Immature natural killer cell (primary cell): ENCODE measurements around the gene DNAH1. TPM values are rescaled to one million over a fixed set of nuclear protein-coding genes. Genes with fewer than 3 reads are reported as not detected.
"Not testable (repeated sequence)": the region's sequence is repeated elsewhere in the genome, so short reads cannot be mapped to it uniquely, and the experiment has no call there.

Experiments
- DNase-seq, 3 donors: peaks; one replicate each; pipeline ENCODE4 v3.0.0; 2022; ENCODE audit warnings: mixed read lengths in 1 of 3
- H3K27ac Mint-ChIP-seq, 6 donors: one replicate each; pipeline ENCODE4 v1.8.0; 2020; ENCODE audit warnings: mixed read lengths in 6 of 6, mild to moderate bottlenecking in 5 of 6, inconsistent platforms in 4 of 6, moderate library complexity in 3 of 6
- H3K27me3 Mint-ChIP-seq, 3 donors: one replicate each; pipeline ENCODE4 v1.8.0; 2020 to 2021; ENCODE audit warnings: low read depth in 3 of 3, mild to moderate bottlenecking in 3 of 3, mixed read lengths in 3 of 3, moderate library complexity in 3 of 3, inconsistent platforms in 1 of 3
- H3K36me3 Mint-ChIP-seq, 3 donors: one replicate each; pipeline ENCODE4 v1.8.0; 2020; ENCODE audit warnings: mixed read lengths in 3 of 3, inconsistent platforms in 2 of 3, mild to moderate bottlenecking in 2 of 3
- H3K4me1 Mint-ChIP-seq, 2 donors: one replicate each; pipeline ENCODE4 v1.8.0; 2020; ENCODE audit warnings: inconsistent platforms in 2 of 2, mild to moderate bottlenecking in 2 of 2, mixed read lengths in 2 of 2, moderate library complexity in 1 of 2
- H3K4me3 Mint-ChIP-seq, 5 donors: one replicate each; pipeline ENCODE4 v1.8.0; 2020; ENCODE audit warnings: mild to moderate bottlenecking in 5 of 5, mixed read lengths in 5 of 5, inconsistent platforms in 3 of 5, moderate library complexity in 3 of 5
- H3K9me3 Mint-ChIP-seq, 6 donors: one replicate each; pipeline ENCODE4 v1.8.0; 2020; ENCODE audit warnings: mild to moderate bottlenecking in 6 of 6, mixed read lengths in 6 of 6, inconsistent platforms in 4 of 6, moderate library complexity in 3 of 6
- polyA plus RNA-seq, 3 donors: library from polyadenylated mRNA; unstranded; fragments of 300-500 nt; fragmentation: Illumina TruSeq; gene quantifications; one replicate each; pipeline ENCODE4 v1.2.3, GENCODE V29; 2021

The DNAH1 gene
- polyA plus RNA-seq, 3 donors from 2014 or later, result 0.31 to 1.8 (median 0.73) TPM

- peak; percentile 59 to 65 (median 64) for DNase-seq
- Mint-ChIP-seq H3K27me3 (peaks cover 12 to 28% (median 23%) of the 10 kb centered on the region in 3 donors), H3K4me3 (peak overlapping the region; percentile 66 to 79 (median 75)), H3K27ac (peak overlapping the region; percentile 89 to 98 (median 94)), H3K9me3 (no peaks in the 10 kb centered on the region), H3K4me1 (peaks cover 58 to 69% of the 10 kb centered on the region in 2 donors), H3K36me3 (peaks cover 0 to 5% (median 0%) of the 10 kb centered on the region in 3 donors)
Measured at GRCh38 chr3:52281981-52282801, 33.9 kb upstream of the DNAH1 start.

GRCh38 chr3:52283306-52283705 is 32.8 kb upstream of the DNAH1 start:
- Mint-ChIP-seq H3K4me3 (peak overlapping the region in 2 of 5 donors; percentile 21 to 33), H3K9me3 (no peaks in the 10 kb centered on the region), H3K27me3 (peaks cover 17 to 28% (median 21%) of the 10 kb centered on the region in 3 donors), H3K4me1 (peaks cover 55 to 66% of the 10 kb centered on the region in 2 donors), H3K36me3 (no peaks in the 10 kb centered on the region), H3K27ac (peak overlapping the region; percentile 86 to 97 (median 88))
- DNase-seq, result no peak

- not testable (repeated sequence) for H3K9me3 Mint-ChIP-seq, DNase-seq, H3K36me3 Mint-ChIP-seq
- Mint-ChIP-seq H3K27ac (peak overlapping the region in 5 of 6 donors; percentile 49 to 90 (median 85)), H3K4me3 (peak overlapping the region in 1 of 5 donors; percentile 12), H3K4me1 (peaks cover 60 to 66% of the 10 kb centered on the region in 2 donors), H3K27me3 (peaks cover 10 to 20% (median 14%) of the 10 kb centered on the region in 3 donors)
Measured at GRCh38 chr3:52284051-52284450, 32.1 kb upstream of the DNAH1 start.

- no peak for DNase-seq
- peaks cover 4 to 6% (median 6%) of the 10 kb centered on the region in 3 donors for H3K36me3 Mint-ChIP-seq
- H3K27me3 Mint-ChIP-seq, result peaks cover 8 to 14% (median 11%) of the 10 kb centered on the region in 3 donors
- H3K4me1 Mint-ChIP-seq, result peaks cover 48 to 52% of the 10 kb centered on the region in 2 donors
- H3K4me3 Mint-ChIP-seq, result peak overlapping the region; percentile 98 to 100 (median 100)
- H3K9me3 Mint-ChIP-seq, result no peaks in the 10 kb centered on the region
- H3K27ac Mint-ChIP-seq, result peak overlapping the region; percentile 100
Measured at GRCh38 chr3:52286777-52287110, 29.4 kb upstream of the DNAH1 start.

GRCh38 chr3:52288674-52289073 is 27.4 kb upstream of the DNAH1 start:
- no peaks in the 10 kb centered on the region for H3K9me3 Mint-ChIP-seq
- H3K27ac Mint-ChIP-seq, result peak overlapping the region; percentile 100
- H3K27me3 Mint-ChIP-seq, result peaks cover 8 to 14% (median 11%) of the 10 kb centered on the region in 3 donors
- peaks cover 4 to 9% (median 8%) of the 10 kb centered on the region in 3 donors for H3K36me3 Mint-ChIP-seq
- peaks cover 31 to 35% of the 10 kb centered on the region in 2 donors for H3K4me1 Mint-ChIP-seq
- DNase-seq, result no peak
- peak overlapping the region; percentile 98 to 100 (median 100) for H3K4me3 Mint-ChIP-seq

GRCh38 chr3:52289338-52289746 is 26.8 kb upstream of the DNAH1 start:
- Mint-ChIP-seq H3K4me1 (peaks cover 28 to 35% of the 10 kb centered on the region in 2 donors), H3K27me3 (peaks cover 8 to 14% (median 11%) of the 10 kb centered on the region in 3 donors), H3K9me3 (no peaks in the 10 kb centered on the region), H3K4me3 (peak overlapping the region; percentile 33 to 100 (median 99)), H3K36me3 (peaks cover 4 to 10% (median 8%) of the 10 kb centered on the region in 3 donors), H3K27ac (peak overlapping the region; percentile 100)
- DNase-seq, result no peak

GRCh38 chr3:52289747-52290595 is 26.1 kb upstream of the DNAH1 start:
- Mint-ChIP-seq H3K4me3 (peak overlapping the region in 2 of 5 donors; percentile 99 to 100), H3K4me1 (peaks cover 25 to 34% of the 10 kb centered on the region in 2 donors), H3K36me3 (peaks cover 4 to 13% (median 8%) of the 10 kb centered on the region in 3 donors), H3K27ac (peak overlapping the region in 4 of 6 donors; percentile 17 to 100 (median 100)), H3K9me3 (no peaks in the 10 kb centered on the region), H3K27me3 (peaks cover 8 to 14% (median 11%) of the 10 kb centered on the region in 3 donors)
- DNase-seq, result no peak

GRCh38 chr3:52290596-52291507 is 25.3 kb upstream of the DNAH1 start:
- peak overlapping the region in 2 of 5 donors; percentile 50 to 66 for H3K4me3 Mint-ChIP-seq
- peaks cover 8 to 17% (median 11%) of the 10 kb centered on the region in 3 donors for H3K27me3 Mint-ChIP-seq
- H3K4me1 Mint-ChIP-seq, result peaks cover 23 to 31% of the 10 kb centered on the region in 2 donors
- no peaks in the 10 kb centered on the region for H3K9me3 Mint-ChIP-seq
- peaks cover 4 to 13% (median 11%) of the 10 kb centered on the region in 3 donors for H3K36me3 Mint-ChIP-seq
- peak overlapping the region in 4 of 6 donors; percentile 68 to 84 (median 81) for H3K27ac Mint-ChIP-seq
- no peak for DNase-seq

- DNase-seq, result peak; percentile 47 to 53 (median 51)
- peaks cover 9 to 16% (median 11%) of the 10 kb centered on the region in 3 donors for H3K27me3 Mint-ChIP-seq
- H3K4me3 Mint-ChIP-seq, result peak overlapping the region in 2 of 5 donors; percentile 50 to 66
- peaks cover 4 to 18% (median 15%) of the 10 kb centered on the region in 3 donors for H3K36me3 Mint-ChIP-seq
- H3K9me3 Mint-ChIP-seq, result no peaks in the 10 kb centered on the region
- H3K27ac Mint-ChIP-seq, result peak overlapping the region in 4 of 6 donors; percentile 68 to 84 (median 81)
- peaks cover 22 to 28% of the 10 kb centered on the region in 2 donors for H3K4me1 Mint-ChIP-seq
Measured at GRCh38 chr3:52291508-52292181, 24.5 kb upstream of the DNAH1 start.

- H3K9me3 Mint-ChIP-seq, result no peaks in the 10 kb centered on the region
- peaks cover 4 to 18% (median 15%) of the 10 kb centered on the region in 3 donors for H3K36me3 Mint-ChIP-seq
- H3K4me1 Mint-ChIP-seq, result peaks cover 17 to 21% of the 10 kb centered on the region in 2 donors
- no peak for DNase-seq
- H3K27me3 Mint-ChIP-seq, result peaks cover 6 to 11% (median 7%) of the 10 kb centered on the region in 3 donors
- no peak overlapping the region for H3K27ac Mint-ChIP-seq
- H3K4me3 Mint-ChIP-seq, result no peak overlapping the region
Measured at GRCh38 chr3:52292247-52293065, 23.7 kb upstream of the DNAH1 start.

GRCh38 chr3:52293491-52294319 is 22.4 kb upstream of the DNAH1 start:
- Mint-ChIP-seq H3K4me3 (no peak overlapping the region), H3K27me3 (peaks cover 0 to 4% (median 2%) of the 10 kb centered on the region in 3 donors), H3K4me1 (peaks cover 9 to 23% of the 10 kb centered on the region in 2 donors), H3K36me3 (peaks cover 4 to 18% (median 15%) of the 10 kb centered on the region in 3 donors), H3K27ac (no peak overlapping the region), H3K9me3 (no peaks in the 10 kb centered on the region)
- DNase-seq, result no peak
